GM21576 (cell line): ENCODE data around the gene SELPLG.
"Not testable (repeated sequence)": the region's sequence is repeated elsewhere in the genome, so short reads cannot be mapped to it uniquely, and the experiment has no call there.

Source experiments
- ATAC-seq: cut with Tn5 transposase; IDR thresholded peaks from one replicate; pipeline ENCODE4 v1.9.1; 2021; ENCODE audit warnings: mild to moderate bottlenecking, moderate library complexity; ENCODE audit not compliant: unreplicated experiment

SELPLG gene

DNA sequence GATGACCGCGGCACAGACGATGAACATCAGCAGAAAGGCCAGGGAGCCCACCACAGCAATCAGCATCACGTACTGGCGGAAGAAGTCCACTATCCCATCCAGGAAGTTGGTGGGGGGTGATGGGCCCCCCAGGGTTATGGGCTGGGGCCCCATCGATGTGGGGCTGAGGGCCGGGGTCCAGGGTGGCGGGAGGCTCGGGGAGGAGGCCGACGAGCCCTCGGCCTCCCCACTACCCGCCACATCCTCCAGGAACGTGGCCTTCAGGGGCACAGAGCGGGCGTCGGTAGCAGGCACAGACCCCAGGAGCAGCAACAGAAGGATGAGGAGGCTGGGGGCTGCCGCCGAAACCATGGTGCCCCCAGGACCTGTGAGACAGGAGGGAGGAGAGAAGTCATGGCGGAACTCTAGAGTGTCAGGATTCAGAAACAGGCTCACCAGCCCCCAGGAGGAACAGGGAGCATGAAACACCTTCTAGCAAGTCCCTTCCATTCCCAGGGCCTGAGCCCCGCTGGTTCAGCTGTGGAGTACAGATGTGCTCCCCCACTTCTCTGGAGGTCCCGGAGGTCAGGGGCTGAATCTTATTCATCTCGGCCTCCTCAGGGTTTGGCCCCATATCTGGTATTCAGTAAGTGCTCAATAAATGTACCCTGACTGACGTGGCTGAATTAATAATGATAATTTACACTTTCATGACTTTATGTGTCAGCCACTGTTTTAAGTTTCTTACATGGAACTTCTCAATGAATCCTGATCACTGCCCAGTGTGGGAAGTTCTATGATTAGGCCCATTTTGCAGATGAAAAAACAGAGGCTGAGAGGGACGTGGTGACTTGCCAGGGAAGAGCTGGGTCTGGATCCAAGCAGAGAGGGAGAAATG is 41.4 kb downstream of the SELPLG start:
- ATAC-seq, result no peak

DNA sequence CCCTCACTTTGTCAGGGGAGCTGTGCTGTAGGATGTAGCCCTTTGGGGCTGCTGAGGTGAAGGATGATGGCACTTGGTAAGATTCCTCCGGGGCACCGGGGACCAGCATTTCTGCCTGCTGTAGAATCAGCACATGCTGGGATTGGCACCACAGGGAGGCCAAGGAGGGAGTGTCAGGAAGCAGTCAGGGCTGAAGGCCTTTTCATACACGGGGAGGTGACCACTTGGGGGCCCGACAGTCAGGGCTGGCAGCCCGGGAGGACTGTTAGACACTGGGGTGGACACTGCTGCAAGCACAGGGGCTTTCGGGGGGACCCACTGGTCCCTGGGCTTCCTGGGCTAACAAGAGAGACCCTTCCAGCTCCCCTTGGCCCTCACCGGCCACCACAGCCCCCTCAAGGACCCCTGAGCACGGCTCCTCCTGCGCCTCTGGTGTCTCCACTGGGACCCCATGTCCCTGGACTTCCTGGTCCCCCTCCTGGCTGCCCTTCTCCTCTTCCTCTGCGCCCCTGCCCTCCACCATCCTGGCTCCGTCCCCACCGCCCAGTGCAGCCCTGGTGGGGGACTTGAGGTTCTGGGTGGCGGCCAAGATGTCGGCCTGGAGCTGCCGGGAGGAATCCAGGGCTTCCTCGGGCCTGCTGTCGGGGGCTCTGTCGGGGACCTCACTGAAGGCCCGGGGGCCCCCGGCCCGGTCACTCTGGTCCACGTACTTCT is 42.3 kb downstream of the SELPLG start:
- ATAC-seq, result no peak

DNA sequence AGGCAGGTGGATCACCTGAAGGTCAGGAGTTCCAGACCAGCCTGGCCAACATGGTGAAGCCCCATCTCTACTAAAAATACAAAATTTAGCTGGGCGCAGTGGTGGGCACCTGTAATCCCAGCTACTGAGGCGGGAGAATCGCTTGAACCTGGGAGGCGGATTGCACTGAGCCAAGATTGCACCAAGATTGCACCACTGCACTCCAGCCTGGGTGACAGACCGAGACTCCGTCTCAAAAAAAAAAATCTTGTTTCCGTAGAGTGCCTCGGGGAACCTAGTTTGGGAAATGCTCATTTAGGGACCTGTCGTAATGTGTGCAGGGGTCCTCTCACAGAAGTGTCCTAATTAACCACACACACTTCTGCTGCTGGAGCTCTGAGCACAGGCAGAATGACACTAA is 43.2 kb downstream of the SELPLG start:
- ATAC-seq, result not testable (repeated sequence)

DNA sequence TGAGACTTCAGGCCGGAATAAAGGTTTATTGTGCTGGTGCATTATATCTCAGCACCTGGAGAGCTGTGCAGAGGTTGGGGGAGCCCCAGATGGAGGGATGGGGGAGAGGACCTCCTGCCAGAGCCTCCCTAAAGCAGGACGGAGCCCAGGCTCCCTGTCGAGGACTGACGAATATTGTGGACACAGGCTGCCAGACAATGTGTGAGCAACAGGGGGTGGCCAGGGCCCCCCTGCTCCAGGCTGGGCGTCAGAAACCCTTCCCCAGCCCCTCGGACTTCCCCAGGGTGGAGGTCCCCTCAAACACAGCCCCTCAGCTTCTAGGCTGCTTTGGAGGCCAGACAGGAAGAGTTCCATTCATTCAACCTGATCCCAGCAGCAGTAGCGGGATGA is 43.9 kb downstream of the SELPLG start:
- ATAC-seq, result no peak

DNA sequence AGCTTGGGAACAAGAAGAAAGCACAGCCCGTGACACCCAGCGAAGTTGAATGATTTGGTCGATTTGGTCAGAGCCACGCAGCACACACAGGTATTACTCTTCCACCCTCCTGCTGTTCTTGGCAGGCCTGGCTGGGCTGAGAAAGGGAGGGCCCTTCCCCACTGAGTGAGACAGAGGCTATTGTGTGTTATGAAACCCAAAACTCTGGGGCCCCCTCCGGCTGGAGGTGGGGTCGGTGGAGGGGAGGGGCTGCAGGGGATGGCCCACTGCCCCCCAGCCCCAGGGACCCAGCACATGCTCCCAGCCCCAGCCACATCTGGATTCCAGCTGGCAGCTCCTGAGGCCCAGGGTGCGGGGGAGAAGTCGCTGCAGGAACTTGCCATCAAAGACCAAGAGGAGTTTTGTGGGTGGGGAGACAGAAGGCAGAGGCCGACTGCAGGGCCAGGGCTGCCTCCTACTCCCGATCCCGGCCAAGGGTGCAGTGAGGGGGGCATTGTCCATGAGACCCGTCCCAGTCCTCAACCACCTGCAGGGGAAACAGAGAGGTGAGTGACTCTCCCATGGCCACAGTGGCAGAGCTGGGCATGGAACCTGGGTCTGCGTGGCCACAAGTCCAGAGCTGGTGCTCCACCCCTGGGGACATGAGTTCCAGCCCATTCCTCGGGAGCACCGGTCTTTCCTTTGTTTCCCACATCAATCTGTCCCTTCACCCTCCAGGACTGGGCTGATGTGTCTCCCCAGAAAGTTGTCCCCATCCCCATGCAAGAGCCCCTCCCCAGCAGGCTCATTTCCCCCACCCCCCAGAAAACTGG is 44.5 kb downstream of the SELPLG start:
- no peak for ATAC-seq

DNA sequence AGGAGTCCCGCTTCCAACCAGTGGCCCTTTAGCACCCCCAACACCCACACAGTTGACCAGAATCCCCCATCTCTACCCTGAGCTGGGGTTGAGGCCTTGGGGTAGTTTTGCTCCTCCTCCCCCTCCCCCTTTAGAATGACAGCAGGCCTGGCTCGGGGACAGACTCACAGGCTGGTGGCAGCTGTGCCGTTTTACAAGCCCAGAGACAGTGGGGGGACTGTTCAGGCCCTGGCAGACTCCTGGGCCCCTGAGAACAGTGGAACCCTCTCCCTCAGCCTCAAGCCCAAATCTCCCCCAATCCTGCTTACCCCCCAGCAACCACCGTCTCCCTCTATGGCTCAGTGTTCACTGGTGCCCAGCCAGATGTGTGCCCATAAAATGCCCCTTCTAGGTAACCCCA is 45.9 kb downstream of the SELPLG start:
- ATAC-seq, result no peak

DNA sequence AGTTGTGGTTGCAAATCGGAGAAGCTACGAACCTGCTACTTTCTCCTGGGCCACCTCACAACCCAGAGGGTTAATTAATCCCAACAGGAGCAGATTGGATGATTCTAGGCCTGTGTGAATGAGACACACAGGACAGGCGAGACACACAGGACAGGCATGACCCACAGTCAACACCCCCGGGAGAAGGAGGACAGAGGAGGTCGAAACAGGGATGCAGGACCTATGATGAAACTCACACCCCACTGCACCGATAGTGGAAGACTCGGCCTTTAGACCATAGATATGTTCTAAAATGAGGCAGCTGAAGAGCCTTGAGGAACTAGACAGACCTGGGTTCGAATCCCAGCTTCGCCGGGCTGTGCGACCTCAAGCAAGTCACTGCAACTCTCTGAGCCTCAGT is 47.4 kb downstream of the SELPLG start:
- ATAC-seq, result no peak

DNA sequence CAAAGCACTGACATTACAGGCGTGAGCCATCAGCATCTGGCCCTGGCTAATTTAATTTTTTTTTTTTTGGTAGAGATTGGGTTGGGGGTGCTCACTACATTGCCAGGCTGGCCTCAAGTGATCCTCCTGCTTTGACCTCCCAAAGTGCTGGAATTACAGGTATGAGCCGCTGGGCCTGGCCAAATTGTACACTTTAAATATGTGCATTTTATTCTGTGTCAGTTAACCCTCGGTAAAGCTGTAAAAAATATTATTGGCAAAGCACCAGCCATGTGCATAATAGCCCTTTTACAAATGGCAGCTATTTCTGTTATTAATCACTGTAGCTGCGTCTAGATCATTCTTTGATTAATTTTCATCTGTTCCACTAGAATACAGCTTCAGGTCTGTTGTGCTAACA is 47.8 kb downstream of the SELPLG start:
- ATAC-seq, result no peak

DNA sequence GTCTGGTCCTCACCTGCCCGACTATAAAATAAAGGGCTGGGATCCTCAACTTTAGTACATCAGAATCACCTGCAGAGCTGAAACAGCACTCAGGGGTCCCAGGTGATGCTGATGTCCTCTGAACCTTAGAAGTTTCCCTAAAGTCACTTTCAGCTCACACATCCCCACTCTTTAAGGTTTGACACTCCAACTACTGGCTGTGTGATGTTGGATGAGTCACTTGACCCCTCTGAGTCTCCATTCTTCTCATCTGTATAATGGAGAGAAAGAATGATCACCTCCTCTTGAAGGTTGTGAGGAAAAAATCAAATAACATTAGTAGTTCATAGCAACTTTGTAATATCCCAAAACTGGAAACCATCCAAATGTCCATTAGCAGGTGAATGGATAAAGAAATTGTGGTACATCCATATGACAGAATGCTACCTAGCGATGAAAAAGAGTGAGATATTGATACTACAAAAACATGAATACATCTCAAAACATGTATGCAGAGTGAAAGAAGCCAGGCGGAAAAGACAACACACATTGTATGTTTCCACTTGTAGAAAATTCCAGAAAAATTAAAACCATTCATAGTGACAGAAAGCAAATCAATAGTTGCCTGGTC is 49.1 kb downstream of the SELPLG start:
- ATAC-seq, result no peak

DNA sequence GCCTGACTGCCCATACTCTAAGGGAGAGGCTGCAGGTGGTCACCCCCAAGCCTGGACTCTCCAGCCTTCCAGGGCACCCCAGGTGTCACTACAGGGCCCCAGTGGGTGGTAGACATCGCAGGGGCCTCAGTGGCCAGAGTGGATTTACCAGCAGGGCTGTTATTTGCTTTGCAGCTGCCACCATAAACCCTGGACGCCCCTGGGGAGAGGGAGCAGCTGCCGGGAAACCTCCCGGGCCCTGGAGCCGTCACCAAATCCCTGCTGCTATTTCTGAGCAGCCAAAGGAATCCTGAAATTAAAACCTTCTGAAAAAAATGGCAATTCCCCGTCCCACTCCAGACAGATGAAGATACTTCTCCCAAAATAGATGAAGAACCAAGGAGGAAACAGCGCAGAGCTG is 49.7 kb downstream of the SELPLG start:
- ATAC-seq, result no peak

DNA sequence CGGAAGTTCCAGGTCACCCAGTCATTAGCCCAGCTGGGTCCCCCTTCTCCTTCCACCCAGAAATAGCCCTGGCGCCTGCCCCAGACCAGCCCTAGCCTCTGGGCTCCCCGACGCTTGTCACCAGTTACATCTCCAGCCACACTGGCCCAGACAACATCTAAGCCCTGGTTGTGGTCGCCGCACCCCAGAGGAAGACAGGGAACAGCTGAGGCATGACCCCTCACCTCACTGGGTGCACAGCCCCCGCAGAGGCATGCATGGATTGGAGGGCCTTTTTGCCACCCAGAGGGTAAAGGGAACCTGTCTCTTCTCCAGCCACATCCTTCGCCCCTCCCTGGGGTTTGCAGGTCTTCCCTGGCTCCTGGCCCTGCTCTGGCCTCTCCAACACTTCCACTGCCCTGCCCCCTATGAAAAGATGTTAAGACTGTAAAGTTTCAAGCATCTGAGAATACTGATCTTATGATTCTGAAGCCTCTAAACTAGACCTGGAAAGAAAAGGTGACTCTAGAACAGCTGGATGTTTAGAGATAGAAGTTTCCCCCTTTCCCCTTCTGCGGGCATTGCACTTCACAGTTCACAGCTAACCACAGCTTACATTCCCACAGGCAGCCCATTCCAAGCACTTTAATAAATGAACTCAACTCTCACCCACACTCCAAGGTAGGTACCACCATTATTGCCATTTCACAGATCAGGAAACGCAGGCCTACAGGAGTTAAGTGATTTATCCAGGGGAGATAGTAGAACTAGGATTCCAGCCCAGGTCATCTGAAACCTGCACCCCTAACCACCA is 50.5 kb downstream of the SELPLG start:
- no peak for ATAC-seq

DNA sequence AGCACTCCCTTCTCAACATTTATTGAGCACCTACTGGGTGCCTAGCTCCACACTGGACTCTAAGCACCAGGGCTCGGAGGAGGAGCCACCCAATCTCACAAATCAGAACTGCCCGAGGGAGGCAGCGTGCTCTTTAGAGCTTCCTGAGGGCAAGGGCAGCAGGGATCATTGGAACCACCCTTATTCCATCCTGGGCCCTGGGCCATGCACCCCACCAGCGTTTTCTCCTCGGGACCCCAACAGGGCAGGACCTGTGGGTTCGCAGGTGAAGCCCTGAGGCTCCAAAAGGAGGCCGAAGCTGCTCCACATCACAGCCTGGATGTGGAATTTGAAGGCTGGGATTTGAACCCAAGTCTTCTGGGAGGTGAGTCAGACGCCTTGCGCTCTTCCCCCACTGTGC is 51.2 kb downstream of the SELPLG start:
- no peak for ATAC-seq

DNA sequence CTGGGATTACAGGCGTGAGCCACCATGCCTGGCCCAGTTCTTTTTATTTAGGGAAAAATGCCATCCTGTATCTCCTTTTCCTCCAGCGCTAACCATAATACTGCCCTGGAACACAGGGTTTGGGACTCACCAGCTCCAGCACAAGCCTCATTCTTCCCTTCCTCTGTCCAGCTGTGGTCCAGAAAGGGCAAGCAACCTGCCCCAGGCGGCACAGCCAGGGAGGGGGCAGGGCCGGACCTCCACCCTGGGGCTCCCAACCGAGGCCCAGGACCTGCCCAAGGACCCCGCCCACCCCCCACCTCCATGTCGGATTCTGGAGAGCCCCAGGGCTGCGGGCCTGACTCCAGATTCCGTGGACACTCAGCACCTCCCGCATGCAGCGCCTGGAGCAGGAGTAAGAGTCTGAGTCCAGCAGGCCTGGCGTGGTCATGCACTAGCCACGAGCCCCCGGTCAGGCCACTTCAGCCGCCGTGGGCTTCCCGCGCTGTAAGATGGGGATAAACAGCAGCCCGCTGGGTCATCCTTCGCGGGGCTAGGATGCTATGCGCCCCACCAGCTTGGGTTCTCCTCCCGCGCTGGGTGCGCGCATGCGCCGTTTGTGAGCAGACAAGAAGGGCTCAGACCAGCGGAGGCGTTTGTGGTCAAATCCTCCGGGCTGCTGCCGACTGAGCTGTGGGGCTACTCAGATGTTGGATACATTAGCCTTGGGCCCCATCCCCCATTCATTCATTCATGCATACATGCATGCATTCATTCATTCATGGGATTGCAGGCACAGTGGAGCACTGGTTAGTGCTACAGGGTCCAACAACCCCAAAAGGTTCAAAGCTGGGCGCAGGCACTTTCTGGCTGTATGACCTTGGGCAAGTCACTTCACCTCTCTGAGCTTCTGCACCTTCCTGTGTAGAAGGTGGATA is 52.1 kb downstream of the SELPLG start:
- ATAC-seq, result no peak

DNA sequence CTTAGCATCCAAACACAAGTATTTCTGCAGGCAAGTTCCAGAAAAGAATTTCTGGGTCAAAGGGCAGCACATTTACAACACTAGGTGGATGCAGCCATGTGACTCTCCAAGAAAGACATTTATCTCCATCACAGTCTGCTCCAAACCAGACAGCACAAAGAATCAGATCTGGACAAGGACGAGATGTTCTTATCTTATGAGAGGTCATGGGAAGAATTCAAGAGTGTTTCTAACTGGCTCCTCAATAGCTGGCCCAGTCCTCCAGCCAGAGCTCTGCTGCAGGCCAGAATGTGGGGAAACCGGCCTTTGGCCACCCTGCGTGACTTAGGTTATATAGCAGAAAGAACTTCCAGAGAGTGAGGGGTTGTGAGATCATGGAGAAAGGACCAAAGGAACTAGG is 53.2 kb downstream of the SELPLG start:
- ATAC-seq, result no peak

DNA sequence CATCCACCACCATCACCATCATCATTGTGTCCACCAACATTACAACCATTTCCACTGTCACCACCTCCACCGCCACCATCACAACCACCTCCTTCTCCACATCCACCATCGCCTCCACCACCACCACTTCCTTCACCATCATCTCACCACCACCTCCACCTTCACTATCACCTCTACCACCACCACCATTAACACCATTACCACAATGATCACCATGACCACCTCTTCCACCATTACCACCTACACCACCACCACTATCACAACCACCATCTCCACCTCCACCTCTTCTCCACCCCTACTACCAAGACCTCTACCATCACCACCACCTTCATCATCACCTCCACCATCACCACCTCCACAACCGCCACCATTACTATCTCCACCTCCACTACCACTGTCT is 54.9 kb downstream of the SELPLG start:
- no peak for ATAC-seq

DNA sequence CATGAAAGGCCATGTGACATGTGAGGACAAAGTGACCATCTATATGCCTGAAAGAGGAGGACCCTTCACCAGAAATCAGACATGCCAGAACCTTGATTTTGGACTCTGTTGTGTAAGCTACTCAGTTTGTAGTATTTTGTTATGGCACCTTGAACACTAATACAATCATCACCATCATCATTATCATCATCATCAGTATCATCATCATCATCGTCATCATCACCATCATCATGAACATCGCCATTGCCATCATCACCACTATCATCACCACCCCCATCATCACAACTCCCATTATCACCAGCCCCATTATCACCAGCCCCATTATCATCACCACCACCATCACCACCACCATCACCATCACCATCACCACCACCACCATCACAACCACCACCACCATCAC is 55.4 kb downstream of the SELPLG start:
- no peak for ATAC-seq

DNA sequence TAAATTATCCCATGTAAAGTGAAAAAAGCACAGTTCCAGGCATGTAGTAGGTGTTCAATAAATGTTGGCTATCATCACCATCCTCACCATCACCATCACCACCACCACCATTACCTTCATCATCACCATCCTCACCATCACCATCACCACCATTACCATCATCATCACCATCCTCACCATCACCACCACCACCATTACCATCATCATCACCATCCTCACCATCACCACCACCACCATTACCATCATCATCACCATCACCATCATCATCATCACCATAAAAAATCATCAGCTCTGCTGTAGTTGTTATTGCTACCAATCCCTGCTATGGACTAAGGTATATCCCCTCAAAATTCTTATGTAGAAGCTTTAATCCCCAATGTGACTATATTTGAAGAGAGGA is 56.2 kb downstream of the SELPLG start:
- ATAC-seq, result no peak

DNA sequence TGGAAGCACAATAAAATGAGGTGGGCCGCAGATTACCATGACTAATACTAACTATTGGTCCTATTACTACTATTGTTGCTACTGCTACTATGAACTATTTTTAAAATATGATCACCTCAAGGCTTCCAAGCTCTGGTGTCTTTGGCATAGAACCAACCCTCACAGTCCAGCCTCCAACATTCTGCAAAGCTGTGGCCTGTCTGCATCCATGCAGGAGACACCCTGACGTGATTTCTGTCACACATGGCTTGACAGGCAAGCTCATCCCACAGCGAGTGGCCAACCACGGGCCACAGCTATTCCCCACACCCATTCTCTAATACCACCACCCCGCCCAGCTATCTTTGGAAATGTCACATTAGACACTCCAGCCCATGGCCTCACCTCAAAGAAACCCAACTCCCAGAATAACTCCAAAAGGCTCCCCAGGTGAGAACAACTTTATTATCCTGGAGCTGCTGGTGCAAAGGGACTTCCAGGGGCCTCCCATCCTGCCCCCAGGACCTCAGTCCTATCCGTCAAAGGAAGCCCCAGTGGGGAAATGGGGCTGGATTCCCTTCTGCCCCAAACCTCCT is 56.9 kb downstream of the SELPLG start:
- no peak for ATAC-seq
